ENCODE measurements around the gene ZMYM5.
"Not testable (repeated sequence)": the region's sequence is repeated elsewhere in the genome, so short reads cannot be mapped to it uniquely, and the experiment has no call there.

ZMYM5 gene

DNA sequence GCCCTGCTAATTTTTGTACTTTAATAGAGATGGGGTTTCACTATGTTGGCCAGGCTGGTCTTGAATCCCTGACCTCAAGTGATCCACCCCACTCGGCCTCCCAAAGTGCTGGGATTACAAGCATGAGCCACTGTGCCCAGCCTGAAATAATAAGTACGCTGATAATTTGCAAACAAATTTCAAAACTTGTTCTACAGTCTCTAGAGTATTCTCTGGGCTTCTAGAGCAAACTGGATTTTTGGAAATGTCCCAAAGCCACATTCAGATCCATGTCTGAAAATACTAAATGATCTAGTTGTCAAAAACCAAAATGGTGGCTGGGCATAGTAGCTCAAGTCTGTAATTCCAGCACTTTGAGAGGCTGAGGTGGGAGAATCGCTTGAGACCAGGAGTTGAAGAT lies 40.8 kb downstream of the ZMYM5 start:
- POLR2A ChIA-PET (ENCODE audit: low non-redundant PET): no interaction called here
- TF ChIP-seq CTCF (conservative IDR thresholded peaks at IDR 0.05; ENCODE audit: low read depth): no peak
- no peak for DNase-seq (ENCODE audit: low spot score)
- CTCF ChIA-PET: no interaction called here
- H3K27ac ChIP-seq: no peak overlapping the region

DNA sequence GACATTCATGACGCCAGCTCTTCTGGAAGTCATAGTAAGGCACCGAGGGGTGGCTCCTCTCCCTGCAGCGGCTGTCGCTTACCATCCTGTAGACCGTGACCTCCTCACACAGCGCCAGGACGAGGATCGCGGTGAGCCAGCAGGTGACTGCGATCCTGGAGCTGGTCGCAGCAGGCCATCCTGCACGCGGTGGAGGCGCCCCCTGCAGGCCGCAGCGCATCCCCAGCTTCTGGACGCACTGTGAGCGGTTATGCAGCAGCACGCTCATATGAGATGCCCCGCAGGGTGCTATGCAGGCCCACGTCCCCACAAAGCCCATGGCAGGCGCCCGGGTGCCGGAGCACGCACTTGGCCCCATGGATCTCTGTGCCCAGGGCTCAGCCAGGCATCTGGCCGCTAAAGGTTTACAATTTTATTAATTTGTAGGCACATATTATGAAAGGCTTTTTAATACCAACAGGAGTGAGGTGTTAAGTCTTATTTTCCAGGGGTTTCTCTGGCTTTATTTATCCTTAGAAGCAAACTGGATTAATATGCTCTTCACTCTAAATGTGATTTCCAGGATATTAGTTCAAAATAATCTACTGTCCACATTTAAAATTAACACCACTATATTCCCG lies 45.1 kb downstream of the ZMYM5 start:
- no peak for DNase-seq (ENCODE audit: low spot score)
- POLR2A ChIA-PET (ENCODE audit: low non-redundant PET): no interaction called here
- peak; percentile 45 for TF ChIP-seq CTCF (conservative IDR thresholded peaks at IDR 0.05; ENCODE audit: low read depth)
- no peak overlapping the region for H3K27ac ChIP-seq
- CTCF ChIA-PET: interaction anchor here (0.5 to 1.0 kb wide), 2 partner anchors 32 to 37 kb away, joined by 3 read pairs; no protein-coding TSS in a partner anchor

DNA sequence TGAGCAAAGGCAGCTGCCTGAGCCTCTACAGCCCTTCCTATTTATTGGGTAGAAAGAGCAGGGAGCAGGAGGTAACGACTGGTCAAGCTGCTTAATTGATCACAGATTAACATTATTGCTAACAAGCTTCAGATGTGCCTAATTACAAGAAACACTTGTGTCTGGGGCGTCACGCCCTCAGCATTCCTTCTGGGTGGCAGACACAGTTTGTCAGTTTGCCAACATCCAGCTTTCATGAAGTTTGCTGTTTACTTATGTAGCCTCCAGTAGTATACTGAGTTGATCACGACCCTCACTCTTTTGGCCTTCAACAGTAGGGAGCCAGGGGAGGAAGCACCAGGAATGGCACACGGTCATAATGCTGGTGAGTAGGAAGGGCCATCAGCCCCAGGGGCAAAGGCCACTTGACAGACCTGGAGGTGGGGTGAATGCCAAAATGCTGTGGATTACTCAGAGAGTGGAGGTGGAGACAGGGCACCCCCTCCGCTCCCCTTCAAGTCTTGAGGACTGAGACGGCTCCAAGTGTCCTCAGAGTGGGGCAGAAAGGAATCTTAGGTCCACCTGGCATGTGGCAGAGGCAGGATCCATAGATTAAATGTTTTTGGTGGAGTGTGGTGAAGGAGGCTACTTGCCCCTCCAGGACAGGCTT lies 45.8 kb downstream of the ZMYM5 start:
- POLR2A ChIA-PET (ENCODE audit: low non-redundant PET): no interaction called here
- no peak overlapping the region for H3K27ac ChIP-seq
- DNase-seq (ENCODE audit: low spot score): no peak
- CTCF ChIA-PET: interaction anchor here (0.5 to 1.0 kb wide), 2 partner anchors 32 to 36 kb away, joined by 3 read pairs; no protein-coding TSS in a partner anchor
- no peak for TF ChIP-seq CTCF (conservative IDR thresholded peaks at IDR 0.05; ENCODE audit: low read depth)

GRCh38 chr13:19817106-19817505 lies 46.3 kb downstream of the ZMYM5 start:
- POLR2A ChIA-PET (ENCODE audit: low non-redundant PET): no interaction called here
- DNase-seq (ENCODE audit: low spot score): no peak
- H3K27ac ChIP-seq: no peak overlapping the region
- CTCF ChIA-PET: no interaction called here
- no peak for TF ChIP-seq CTCF (conservative IDR thresholded peaks at IDR 0.05; ENCODE audit: low read depth)

DNA sequence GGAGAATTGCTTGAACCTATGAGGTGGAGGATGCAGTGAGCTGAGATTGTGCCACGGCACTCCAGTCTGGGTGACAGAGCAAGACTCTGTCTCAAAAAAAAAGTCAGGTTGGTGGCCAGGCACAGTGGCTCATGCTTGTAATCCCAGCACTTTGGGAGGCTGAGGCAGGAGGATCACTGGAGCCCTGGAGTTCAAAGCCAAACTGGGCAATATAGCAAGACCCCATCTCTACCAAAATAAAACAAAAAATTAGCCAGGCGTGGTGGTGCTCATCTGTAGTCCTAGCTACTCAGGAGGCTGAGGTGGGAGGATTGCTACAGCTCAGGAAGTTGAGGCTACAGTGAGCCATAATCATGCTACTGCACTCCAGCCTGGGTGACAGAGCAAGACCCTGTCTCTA lies 47.6 kb downstream of the ZMYM5 start:
- H3K27ac ChIP-seq; DNase-seq (ENCODE audit: low spot score); CTCF ChIA-PET; POLR2A ChIA-PET (ENCODE audit: low non-redundant PET): not testable (repeated sequence)

DNA sequence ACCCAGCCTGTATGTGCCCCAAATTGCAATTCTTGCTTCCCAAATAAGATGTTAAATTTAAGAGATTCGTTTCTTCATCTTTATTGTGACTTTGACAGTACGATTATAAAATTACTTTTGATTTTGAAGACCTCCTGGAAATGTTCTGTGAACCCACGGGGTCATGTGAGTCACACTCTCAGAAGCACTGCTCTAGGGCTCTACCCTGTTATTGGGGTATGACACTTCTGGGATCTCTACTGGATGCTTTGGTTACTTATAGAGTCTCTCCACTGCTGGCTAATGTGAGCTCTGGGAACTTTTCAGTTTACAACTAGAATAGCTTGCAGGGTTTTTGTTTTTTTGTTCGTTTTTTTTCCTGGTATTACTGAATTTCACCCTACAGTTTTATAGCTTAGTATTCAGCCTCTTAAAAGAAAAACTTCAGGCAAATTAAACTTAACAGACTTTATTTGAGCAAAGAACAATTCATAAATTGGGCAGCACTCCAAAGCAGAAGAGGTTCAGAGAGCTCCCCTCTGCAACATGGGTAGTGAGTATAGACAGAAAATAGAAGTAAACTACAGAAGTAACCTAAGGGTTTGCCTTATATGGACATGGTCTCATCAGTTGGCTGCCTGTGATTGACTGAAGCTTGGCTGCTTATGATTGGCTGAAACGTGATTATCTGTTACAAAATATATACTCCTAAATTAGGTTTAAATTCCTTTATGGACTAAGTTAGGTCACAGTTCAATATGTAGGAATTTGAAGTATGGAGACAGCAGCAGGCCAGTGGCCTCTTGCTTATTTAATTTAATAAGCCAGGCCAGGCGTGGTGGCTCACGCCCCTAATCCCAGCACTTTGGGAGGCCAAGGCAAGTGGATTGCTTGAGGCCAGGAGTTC lies 52.2 kb downstream of the ZMYM5 start:
- no peak for TF ChIP-seq CTCF (conservative IDR thresholded peaks at IDR 0.05; ENCODE audit: low read depth)
- no peak overlapping the region for H3K27ac ChIP-seq
- POLR2A ChIA-PET (ENCODE audit: low non-redundant PET): no interaction called here
- DNase-seq (ENCODE audit: low spot score): no peak
- CTCF ChIA-PET: interaction anchor here (0.7 kb wide), 1 partner anchor 607 kb away, joined by 3 read pairs; no protein-coding TSS in a partner anchor
